Stimulated activated CD8-positive, alpha-beta memory T cell treated with anti-CD3 and anti-CD28 coated beads, Interleukin-12 subunit alpha, Interleukin-12 subunit beta, amount 100 ng/mL, for 1 hour (primary cell): ENCODE data around the gene ADCY5.

Experiments
- DNase-seq: peaks from one replicate; pipeline ENCODE4 v3.0.0-alpha.2; 2020; ENCODE audit warnings: low read depth

Gene ADCY5

DNA sequence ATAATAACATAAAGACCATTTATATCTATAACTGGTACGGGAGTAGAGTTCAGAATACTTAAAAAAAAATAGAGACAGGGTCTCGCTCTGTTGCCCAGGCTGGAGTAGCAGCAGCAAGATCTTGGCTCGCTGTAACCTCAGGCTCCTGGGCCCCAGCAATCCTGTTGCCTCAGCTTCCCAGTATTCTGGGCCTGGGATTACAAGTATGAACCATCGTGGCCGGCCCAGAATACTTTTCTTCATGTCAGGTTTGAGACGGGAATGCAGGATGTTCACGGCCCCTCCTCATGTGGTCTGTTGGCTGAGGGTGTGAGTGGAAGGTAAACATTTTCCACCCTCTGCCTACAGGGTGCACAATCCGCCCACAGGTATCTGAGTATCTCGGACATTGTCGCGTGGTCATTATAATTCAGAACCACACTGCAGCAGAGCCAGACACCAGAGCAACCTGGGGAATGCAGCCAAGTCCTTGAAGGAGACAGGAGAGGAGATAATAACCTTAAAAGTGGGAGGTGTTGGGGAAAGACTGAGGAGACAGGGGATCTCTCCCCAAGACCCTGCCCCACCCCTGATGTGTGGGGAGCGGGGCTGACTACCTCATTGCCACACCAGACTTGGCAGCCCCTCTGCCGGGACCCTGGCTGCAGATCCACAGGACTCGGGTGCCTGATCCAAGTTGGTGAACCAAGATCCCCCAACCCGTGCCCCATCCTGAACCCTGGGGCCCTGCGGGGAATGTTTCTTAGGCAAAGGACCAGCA, 106.8 kb downstream of the ADCY5 start:
- DNase-seq, result no peak

DNA sequence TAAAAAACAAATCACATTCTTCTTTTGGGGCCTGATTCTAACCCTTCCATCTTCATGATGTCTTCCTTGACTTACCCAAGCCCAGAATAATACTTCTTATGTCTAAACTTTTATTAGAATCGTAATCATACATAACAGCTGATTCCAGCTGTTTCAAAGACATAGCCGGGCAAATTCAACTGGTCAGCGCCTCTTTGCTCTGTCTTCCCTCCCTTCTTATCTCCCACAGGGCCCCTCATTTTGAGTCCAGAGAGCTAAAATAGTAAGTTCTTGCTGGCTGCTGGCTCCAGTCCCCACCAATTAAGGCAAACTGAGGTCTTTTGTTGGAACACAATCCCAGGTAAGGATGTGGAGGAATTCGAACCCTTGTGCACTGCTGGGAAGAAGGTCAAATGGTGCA, 108.6 kb downstream of the ADCY5 start:
- DNase-seq, result no peak

DNA sequence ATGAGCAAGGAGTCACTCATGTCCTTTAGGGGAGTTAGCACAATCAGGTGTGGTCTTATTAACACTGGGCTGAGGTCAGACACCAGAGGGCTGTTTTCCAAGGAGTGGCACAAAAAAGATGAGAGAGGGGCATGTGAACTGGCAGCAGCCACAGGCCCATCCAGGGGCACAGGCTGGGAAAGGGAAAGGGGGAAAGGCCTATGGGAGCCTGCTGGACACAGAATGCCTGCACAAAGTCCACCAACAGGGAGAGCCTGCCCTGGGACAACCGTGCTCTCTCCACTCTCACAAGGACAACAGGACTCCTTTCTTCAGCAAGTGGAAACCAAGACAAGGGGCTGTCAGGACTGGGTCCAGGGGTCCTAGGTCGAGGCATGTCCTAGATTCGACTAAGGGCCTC, 109.6 kb downstream of the ADCY5 start:
- DNase-seq, result no peak

DNA sequence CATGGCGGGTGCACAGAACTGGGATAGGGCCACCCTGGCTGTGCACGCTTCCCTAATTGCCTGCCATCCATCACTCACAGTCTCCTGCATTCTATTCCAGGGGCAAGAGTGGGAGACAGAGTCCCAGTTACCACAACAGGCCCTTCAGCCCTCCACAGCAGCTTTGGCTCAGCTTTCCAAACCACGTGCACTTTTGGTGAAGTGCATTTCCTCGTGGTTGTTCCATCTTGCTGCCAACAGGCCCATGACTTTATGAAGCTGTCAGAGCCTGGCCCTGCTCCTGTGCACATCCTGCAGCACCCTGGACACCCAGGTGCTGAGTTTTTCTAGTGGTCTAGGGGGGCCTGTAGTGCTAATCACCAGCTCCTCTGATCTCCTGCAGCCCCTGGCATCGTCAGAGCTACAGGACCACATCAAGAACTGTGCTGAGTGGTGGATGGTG, 110.2 kb downstream of the ADCY5 start:
- DNase-seq, result no peak

DNA sequence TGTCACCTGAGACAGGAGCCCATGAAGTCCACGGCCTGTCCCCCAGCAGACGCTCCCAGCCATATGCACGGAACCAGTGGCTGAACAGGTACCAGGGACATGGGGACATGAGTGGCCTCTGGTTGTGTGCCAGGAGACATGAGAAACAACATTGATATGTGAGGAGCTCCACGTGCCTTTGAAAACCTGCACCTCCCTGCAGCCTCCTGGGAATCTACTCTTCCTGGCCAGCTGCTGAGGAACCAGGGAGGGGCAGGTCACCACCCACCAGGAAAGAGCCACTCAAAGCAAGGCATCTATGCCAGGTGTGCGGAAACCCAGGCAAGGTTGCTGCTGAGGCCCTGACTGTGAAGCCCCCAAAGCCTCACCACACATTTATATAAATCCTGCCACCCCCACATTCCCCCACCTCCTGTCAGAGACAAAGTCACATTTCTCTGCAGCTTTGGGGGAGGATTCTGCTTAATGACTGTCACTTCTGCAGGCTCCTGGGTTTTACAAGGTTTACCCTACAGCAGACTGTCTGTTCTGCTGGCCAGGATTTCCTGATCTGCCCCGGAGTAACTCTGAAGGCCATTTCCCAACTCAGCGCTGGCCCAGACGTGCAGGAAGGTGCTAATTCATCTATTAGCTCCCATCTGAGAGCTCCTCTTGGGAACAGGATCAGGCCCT, 110.8 kb downstream of the ADCY5 start:
- no peak for DNase-seq

DNA sequence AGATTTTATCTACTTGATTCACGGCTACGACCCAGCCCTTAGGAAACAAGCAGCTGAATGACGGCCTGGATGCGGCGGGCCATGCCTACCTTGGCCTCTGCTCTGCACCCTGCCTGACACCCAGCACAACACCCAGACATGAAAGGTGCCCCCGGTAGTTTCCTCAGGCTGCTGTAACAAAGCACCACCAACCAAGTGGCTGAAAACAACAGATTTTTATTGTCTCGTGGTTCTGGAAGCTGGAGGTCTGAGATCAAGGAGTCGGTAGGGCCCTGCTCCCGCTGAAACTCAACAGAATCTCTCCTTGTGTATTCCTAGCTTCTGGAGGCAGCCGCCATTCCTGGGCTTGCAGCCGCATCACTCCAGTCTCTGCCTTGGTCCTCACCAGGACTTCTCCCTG, 111.7 kb downstream of the ADCY5 start:
- no peak for DNase-seq

DNA sequence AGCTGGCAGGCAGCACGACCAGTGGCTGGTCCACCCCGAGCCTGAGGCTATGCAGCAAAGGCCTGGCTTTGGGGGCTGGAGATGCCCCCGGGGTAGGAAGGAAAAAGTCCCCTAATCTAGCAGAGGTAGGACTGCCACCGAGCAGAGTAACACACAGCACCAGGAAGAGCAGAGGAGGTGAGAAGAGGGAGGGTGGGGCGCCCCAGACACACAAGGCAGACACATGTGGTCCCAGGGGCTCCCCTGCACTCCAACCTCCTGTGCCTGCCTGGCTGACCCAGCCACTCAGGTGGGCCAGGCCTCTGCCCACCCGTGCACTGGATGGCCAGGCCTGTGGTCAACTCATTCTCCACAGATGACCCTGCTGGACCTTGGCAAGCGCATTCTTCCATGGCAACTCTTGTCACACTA, 112.4 kb downstream of the ADCY5 start:
- no peak for DNase-seq

DNA sequence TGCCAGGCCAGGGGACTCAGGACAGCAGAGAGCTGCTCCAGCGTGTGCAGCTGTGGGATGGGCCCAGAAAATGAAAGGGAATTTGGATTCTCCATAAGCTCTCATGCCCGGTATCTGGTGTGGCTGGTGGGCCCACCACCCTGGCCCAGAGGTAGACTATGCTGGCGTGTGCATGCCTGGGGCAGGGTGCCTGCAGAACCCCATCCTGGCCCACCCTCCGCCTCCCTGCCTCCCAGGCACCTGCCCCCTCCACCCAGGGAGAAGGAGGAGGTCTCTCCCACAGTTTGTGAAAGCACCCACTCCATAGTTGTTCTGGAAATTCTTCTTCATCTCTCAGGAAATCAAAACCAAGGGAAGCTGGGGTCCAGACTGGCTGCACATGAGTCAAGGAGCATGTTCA, 112.9 kb downstream of the ADCY5 start:
- DNase-seq, result no peak

DNA sequence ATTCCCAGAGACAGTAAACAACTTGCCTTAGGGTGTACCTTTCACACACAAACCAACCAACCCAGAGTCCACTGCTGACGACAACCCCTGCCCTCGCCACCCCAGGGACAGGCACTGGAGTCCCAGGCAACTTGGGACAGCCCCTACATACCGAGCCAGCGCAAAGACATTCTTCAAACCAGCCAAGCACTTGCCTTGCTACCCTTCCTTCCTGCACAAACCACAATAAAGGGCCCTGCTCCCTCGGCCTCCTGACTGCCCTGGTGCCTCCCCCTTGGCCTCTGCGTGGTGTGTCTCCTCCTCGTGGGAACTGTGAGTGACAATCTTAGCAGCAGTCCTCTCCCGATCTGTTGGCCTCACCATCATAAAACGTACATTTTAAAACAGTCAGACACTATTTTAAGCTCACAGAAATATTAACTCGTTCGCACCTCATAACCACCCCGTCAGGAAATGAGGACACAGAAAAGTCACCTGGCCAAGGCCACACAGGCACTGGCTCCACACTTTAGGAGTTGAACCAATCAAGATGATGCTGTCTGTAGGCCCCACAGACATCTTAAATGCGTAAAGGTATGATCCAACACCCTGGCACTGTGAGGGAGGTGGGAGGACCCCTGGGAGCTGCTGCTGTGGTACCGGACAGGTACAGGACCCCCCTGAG, 113.8 kb downstream of the ADCY5 start:
- no peak for DNase-seq

DNA sequence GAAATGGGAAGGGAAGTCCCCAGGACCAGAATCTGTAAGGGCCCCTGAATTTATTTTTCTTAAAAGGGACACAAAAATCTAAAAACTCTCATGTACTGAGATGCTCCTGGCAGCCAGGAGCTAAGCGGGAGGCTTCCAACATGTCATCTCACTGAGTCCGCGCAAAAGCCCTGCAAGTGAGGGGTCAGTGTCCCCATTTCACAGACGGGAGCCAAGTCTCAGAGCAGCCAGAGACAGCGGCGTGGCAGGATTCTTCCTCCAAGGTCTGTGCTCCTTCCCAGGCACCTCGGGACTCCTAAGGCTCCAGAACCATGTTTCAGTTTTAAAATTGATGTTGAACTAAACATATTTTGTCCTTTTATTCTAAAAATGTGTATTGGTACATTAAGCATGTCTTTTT, 114.8 kb downstream of the ADCY5 start:
- no peak for DNase-seq

DNA sequence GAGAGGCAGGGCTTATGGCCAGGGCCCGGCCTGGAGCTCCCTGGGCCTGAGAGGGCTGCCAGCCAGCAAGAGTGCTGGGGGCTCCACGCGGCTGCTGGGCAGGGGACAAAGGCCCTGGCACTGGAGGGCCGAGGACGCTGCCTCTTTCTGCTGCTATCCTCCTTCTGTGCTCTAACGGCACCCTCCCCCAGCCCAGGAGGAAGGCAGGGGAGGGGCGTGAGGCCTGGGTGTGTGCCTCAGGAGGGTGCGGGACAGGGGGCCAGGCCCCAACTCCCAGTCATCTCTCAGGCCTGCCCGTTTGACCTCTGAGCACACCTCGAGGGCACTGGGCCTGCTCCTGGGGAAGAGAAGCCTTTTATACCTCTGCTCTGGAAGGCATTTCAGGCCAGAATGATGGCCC, 115.5 kb downstream of the ADCY5 start:
- DNase-seq, result no peak

DNA sequence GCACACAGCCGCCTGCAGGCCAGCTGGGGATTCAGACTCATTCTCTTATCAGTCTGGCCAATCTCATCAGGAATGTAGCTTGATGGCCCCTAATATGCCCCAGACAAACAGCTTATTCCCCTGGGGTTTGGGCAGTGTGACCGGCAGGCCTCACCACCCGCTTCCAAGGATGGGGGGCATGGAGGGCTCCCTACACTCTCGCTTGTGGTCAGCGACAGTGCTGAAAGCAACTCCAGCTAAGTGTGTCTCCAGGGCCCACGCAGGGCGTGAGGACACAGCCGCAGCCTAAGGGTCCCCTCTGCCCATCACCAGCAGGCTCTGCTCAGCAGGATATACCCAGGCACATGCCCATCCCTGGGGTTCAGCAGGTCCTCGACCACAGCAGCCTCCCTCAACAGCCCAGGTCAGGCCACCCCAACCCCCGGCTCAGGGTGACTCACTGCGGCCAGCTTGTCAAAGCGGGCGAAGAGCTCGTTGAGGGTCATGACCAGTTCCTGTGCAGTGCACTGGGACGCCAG, 116.7 kb downstream of the ADCY5 start:
- no peak for DNase-seq

DNA sequence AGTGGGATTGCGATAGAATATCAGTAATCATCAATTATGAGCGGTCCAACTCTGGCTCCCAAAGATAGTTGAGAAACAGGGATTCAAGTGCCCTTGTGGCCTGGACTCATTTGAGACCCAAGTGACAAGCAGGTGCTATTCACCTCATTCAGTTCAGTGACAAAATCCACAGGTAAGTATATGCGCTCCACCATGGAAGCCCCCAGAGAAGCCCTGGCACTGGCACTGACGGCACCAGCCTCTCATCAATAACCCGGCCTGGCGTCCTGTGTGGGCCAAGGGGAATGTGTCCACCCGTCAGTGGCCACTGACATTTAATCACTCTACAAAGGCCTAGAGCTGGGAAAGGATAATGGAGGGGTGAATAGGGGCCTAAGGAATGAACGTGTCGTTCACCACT, 117.2 kb downstream of the ADCY5 start:
- no peak for DNase-seq

DNA sequence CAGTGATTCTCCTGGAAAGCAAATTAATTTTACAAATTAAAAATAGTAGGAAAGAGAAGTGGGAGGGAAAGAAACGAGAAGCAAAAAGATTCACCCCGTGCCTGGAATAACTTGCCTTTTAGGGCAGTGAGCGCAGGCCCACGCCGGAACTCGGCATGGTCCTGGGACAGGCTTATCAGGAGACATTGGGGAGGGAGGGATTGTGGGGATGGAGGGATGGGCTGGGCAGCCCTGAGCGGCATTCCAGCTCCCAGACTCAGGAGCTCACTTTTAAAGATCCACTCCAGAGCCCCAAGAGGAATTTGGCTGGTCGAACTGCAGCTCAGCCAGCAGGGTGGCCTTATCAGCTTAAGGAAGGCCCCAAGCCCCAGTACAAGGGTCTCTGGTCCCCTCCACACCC, 117.9 kb downstream of the ADCY5 start:
- no peak for DNase-seq

DNA sequence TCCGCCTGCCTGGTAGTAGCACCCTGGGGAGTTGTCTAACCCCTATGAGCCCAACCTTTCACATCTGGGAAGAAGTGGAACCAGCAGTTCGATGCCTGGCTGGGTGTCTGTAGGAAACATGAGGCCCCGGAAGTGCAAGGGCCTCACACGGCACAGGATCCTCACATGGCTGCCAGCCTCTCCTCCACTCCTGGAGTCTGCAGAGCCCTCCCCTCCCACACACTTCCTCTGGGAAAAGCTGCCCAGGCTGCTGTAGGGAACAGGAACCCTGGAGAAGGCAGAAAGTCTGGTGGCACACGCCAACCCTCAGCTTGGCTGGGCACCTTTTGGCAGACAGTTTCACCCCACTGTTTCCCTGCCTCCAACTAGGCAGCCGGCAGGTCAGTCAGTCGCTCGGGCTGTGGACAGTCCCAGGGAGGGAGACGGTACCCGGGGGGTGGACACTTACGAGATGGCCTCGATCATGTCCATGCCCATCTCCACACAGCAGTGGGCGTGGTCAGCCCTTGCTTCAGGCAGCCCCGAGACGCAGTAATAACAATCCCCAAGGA, 118.4 kb downstream of the ADCY5 start:
- DNase-seq, result no peak

DNA sequence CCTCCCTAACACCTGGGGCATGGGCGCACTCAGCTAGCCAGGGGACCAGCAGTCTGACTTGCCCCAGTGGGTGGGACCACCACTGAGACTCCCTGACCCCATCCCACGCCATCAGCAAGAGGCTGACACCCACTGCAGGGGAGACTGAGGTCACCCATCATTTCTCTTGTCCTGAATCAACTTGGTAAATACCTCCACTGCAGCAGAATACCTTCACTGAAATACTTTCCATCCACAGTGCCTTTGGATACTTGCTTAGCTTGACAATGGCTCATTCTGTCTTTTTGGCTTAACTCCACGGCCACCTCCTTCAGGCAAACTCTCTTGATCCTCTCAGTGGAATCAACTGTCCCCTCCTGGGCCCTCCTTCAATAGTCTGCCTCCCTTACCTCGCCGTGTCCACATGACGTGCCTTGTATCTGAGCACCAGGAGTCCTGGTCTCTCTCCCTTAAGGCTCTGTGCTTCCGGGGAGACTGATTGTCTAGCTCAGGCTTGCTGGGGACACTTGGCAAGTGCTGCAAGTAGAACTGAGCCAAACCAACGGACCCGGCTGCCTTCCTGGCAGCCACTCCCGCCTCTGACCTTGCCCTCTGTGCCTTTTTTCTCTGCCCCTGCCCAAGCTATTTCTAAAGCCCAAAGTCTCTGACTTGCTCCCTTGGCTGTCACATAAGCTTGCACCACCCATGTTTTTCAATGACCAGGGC, 119.1 kb downstream of the ADCY5 start:
- DNase-seq, result no peak

DNA sequence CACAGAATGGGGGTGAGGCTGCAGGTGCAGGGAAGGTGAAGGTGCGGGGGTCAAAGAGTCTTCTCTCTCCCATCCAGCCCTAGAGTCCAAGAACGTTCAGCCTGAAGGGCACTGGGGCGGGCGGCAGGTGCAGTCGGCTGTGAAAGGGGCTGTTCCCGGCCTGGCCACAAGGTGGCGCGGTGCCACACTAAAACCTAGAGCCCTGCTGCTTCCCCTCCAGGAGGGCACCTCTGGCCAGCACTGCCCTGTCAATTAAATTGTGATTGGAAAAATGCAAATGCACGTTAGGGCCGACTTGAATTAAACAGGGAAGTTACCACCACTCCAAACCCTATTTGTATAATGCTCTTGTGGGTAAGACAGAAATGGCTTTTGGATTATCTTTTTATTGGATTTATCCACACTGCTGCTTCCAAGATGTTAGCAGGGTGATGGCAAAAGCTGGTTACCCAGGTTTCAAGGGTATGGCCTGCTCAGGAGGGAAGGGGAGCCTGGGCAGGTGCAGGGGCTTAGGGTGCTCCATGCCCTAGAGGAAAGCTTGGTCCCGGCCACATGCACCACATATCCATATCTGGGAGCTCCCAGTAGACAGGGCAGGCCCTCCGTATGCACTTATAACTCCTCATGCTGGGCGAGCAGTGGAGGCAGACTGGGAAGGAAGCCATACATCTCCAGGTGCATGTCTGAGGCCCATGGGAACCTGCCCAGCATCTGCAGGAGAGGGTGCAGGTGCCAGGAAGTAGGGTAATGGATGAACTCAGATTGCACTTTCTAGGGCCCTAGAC, 119.8 kb downstream of the ADCY5 start:
- DNase-seq, result peak; percentile 49

DNA sequence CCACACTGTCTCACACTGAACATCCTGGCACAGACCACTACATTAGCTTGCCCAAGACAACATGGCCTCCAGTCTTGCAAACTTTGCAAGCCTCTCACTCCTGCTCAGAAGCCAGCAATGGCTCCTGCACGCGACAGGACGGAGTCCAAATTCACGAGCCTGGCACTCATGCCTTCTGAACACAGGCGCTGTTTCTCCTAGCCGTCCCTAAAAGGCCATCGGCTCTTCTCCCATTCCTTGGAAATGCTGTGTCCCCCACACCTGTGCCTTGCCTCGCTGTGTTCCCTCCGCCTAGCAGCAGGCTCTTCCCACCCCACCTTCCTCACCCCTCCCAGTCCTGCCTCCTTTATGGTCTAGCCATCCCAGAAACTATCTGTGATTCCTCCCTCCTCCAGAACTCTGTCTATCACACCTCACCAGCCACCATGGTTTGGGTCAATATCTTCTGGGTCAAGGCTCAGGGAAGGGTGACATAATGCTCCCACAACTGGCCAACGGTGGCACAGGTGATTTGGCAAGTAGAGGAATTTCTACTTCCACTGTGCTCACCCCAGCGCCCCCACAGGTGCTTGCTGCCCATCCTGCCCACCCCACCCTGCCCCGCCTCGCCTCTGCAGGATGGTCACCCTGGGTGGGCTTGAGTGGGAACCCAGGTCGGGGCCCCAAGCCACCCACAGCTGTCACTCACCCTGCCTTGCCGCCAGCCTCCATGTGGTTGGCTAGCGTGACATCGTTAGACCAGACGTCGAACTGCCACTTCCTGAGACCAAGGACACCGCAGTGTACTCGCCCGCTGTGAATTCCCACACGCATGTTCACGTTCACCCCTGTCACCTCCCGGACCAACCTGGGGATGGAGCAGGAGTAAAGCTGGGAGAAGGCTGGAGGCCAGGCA, 120.7 kb downstream of the ADCY5 start:
- DNase-seq, result no peak

DNA sequence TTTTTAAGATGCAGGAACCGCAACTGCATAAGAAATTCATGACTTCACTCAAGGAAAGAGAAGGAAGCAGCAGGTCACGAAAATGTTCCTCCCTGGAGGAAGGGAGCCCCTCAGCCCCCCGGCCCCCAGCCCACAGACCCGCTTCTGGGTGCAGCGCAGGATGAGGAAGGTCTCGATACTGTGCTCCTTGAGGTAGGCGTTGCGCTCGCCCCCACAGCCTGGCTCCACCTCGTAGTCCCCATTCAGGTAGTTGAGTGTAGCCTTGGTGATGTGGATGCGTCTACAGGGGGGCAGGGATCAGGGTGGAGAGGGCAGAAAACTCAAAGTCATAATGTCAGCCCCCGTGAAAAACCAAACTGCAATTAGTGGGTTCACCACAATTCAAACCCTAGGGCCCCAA, 121.4 kb downstream of the ADCY5 start:
- DNase-seq, result no peak

DNA sequence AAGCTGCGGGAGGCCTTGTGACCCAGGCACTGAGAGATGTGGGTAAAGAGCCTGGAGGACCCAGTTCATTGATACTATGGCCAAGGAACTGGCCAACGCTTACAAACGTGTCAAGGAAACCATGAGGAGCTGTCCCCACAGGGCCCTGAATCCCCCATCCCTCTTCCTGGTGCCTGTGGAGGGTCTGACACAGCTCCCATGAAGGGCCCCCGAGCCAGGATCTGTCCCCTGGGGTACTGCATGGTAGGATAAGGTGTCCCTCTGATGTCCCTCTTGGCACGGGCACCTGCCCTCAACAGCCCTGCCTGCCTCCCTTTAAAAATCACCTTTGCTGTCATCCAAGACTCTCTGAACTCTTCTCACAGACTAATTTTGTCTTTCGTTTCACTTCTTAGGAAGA, 122.4 kb downstream of the ADCY5 start:
- DNase-seq, result no peak
